Measurements from ENCODE around the gene CIDEB. TPM values are rescaled to one million over a fixed set of nuclear protein-coding genes. Genes with fewer than 3 reads are reported as not detected.

CIDEB gene
- total RNA-seq, 1 experiment from 2014 or later: 0.22 TPM

GRCh38 chr14:24282736-24283135 is 25.0 kb downstream of the CIDEB start:
- RAD21 ChIA-PET (ENCODE audit: low non-redundant PET in 1 of 2, low total read pairs in 2 of 2, uncharacterized antibody in 2 of 2, unreplicated experiment in 2 of 2): no interaction called here
- CTCF ChIA-PET: interaction anchor here (1.2 to 1.3 kb wide), 2 partner anchors 15 to 25 kb away, joined by 4 read pairs; partner anchors contain the start of gene CIDEB
- no peak overlapping the region for H3K27ac ChIP-seq (ENCODE audit: low read depth, low read length)
- no TSS peak for BruUV-seq (replicated peaks)
- H3K4me2 ChIP-seq (ENCODE audit: low read length): no peak overlapping the region
- H3K4me3 ChIP-seq (replicated peaks in 1 of 2; ENCODE audit: low read depth in 1 of 2, low read length in 2 of 2): no peak overlapping the region
- ATAC-seq: no peak
- POLR2A ChIA-PET: no interaction called here
- H3K9me3 ChIP-seq (ENCODE audit: control insufficient read depth in 1 of 2, insufficient read depth in 1 of 2, low read depth in 1 of 2, low read length in 2 of 2): no peaks in the 10 kb centered on the region
- no peak overlapping the region for H3K9ac ChIP-seq (ENCODE audit: low read length)
- H3K4me1 ChIP-seq (ENCODE audit: control insufficient read depth in 1 of 2, insufficient read depth in 2 of 2, low read length in 2 of 2): no peaks in the 10 kb centered on the region
- H3K79me2 ChIP-seq (ENCODE audit: insufficient read depth, low read length): no peaks in the 10 kb centered on the region
- intact Hi-C loops (cut with micrococcal nuclease): no loop called here
- no peak overlapping the region for H2AFZ ChIP-seq (ENCODE audit: low read depth, low read length, poor library complexity, severe bottlenecking)
- TF ChIP-seq SP1 (IDR thresholded peaks at IDR 0.05; ENCODE audit: low read depth): no peak
- TF ChIP-seq EGR1 (IDR thresholded peaks at IDR 0.05; ENCODE audit: low read depth): no peak
- TF ChIP-seq EZH2phosphoT487 (IDR thresholded peaks at IDR 0.05; ENCODE audit: borderline replicate concordance): no peak
- no peak for TF ChIP-seq JUND (IDR thresholded peaks at IDR 0.05)
- TF ChIP-seq EZH2 (IDR thresholded peaks at IDR 0.05): no peak
- no peak for TF ChIP-seq TCF7L2 (IDR thresholded peaks at IDR 0.05; ENCODE audit: borderline replicate concordance, extremely low read depth, insufficient read depth, insufficient read length)
- no peak for TF ChIP-seq ZFX (IDR thresholded peaks at IDR 0.05)
- no peak for TF ChIP-seq YY1 (IDR thresholded peaks at IDR 0.05; ENCODE audit: extremely low read depth, insufficient replicate concordance, low read depth, low read length)
- no peak for TF ChIP-seq CEBPB (IDR thresholded peaks at IDR 0.05; ENCODE audit: low read depth)
- no peak for TF ChIP-seq POLR2A (IDR thresholded peaks at IDR 0.05; ENCODE audit: borderline replicate concordance, extremely low read depth, insufficient read depth, insufficient read length)
- no peak for TF ChIP-seq ZNF274 (IDR thresholded peaks at IDR 0.05; ENCODE audit: low read depth, low read length)
- TF ChIP-seq ZBTB33 (IDR thresholded peaks at IDR 0.05; ENCODE audit: extremely low read depth, insufficient replicate concordance, low read length): no peak
- TF ChIP-seq SIN3A (IDR thresholded peaks at IDR 0.05; ENCODE audit: low read depth): no peak
- TF ChIP-seq FOSL1 (IDR thresholded peaks at IDR 0.05; ENCODE audit: low read depth): no peak
- no peaks in the 10 kb centered on the region for H3K36me3 ChIP-seq (ENCODE audit: control insufficient read depth in 1 of 2, insufficient read depth in 2 of 2, low read length in 2 of 2)
- no peaks in the 10 kb centered on the region for H3K27me3 ChIP-seq (ENCODE audit: insufficient read depth, low read length)
- no peaks in the 10 kb centered on the region for H4K20me1 ChIP-seq (ENCODE audit: insufficient read depth)
- no peak for DNase-seq (ENCODE audit: low read depth, low spot score)
- no peaks in the 10 kb centered on the region for H3K9me2 ChIP-seq (ENCODE audit: insufficient read depth)

Data from HCT116 (cell line).